Adrenal gland (tissue), 5 donors: ENCODE data around the gene PHC1.

Experiments used
- POLR2A ChIP-seq, 2 donors: fragments of 450-650 bp; IDR thresholded peaks; one replicate each; pipeline ENCODE4 v1.6.1; 2017; ENCODE audit warnings: antibody characterized with exemption in 2 of 2, mild to moderate bottlenecking in 2 of 2, moderate library complexity in 1 of 2
- TF ChIP-seq, protein P1 (sequence below), 6 experiments: fragments of 450-650 bp in 4 of 6; fragments of 200-600 bp in 2 of 6; sonication (generic) in 1 of 6; IDR thresholded peaks; 1 replicate in 5 of 6; 2 replicates in 1 of 6; pipeline versions ENCODE4 v1.5.1 to v1.8.0; 2016 to 2021; ENCODE audit warnings: antibody characterized with exemption in 6 of 6, mild to moderate bottlenecking in 2 of 6, moderate library complexity in 1 of 6
- donor health status: DM: no; HTN: no; CAD: no.

GRCh38 chr12:8913702-8914032, 642 bp upstream of the PHC1 start:
- TF ChIP-seq, protein P1, sequence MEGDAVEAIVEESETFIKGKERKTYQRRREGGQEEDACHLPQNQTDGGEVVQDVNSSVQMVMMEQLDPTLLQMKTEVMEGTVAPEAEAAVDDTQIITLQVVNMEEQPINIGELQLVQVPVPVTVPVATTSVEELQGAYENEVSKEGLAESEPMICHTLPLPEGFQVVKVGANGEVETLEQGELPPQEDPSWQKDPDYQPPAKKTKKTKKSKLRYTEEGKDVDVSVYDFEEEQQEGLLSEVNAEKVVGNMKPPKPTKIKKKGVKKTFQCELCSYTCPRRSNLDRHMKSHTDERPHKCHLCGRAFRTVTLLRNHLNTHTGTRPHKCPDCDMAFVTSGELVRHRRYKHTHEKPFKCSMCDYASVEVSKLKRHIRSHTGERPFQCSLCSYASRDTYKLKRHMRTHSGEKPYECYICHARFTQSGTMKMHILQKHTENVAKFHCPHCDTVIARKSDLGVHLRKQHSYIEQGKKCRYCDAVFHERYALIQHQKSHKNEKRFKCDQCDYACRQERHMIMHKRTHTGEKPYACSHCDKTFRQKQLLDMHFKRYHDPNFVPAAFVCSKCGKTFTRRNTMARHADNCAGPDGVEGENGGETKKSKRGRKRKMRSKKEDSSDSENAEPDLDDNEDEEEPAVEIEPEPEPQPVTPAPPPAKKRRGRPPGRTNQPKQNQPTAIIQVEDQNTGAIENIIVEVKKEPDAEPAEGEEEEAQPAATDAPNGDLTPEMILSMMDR (IDR thresholded peaks at IDR 0.05), result no peak
- no peak for TF ChIP-seq POLR2A (IDR thresholded peaks at IDR 0.05)
